Endothelial cell of umbilical vein (primary cell): ENCODE results near the gene KCNC1. TPM values are rescaled to one million over a fixed set of nuclear protein-coding genes. Genes with fewer than 3 reads are reported as not detected.

ENCODE experiments used
- BruUV-seq: library from RNA; stranded (reverse); fragments of 400-500 nt; replicated peaks from 2 replicates; lab custom pipeline; 2021; lab: Mats Ljungman, UMichigan
- CTCF ChIA-PET: fragments of 300-600, 350-600 bp; sonication (Branson Sonifier 250); formaldehyde crosslinking; loops from one replicate; lab custom pipeline; 2021; ENCODE audit warnings: antibody characterized with exemption, inconsistent platforms; lab: Charles Lee
- POLR2A ChIA-PET: fragments of 300-600, 350-600 bp; sonication (Branson Sonifier 250); formaldehyde crosslinking; loops from one replicate; lab custom pipeline; 2021; ENCODE audit warnings: antibody characterized with exemption, inconsistent platforms; lab: Charles Lee
- DNase-seq: peaks from one replicate; pipeline ENCODE4 v3.0.0-alpha.2; 2011; ENCODE audit warnings: low read depth, low spot score
- FAIRE-seq: peaks from 2 replicates; lab custom pipeline; 2011; peaks lifted over from hg19 to GRCh38; lab: Jason Lieb, UNC
- H2AFZ ChIP-seq: 2 replicates; pipeline ENCODE4 v1.6.0; 2012; ENCODE audit warnings: low read depth, low read length, control low read depth, inconsistent platforms
- H3K27ac ChIP-seq: 2 replicates; pipeline ENCODE4 v1.5.1; 2011; ENCODE audit warnings: low read depth, mild to moderate bottlenecking, control low read depth, low read length, moderate library complexity; ENCODE audit not compliant: insufficient read depth
- H3K27me3 ChIP-seq, 2 experiments: 2 replicates each; pipeline versions ENCODE4 v1.6.0 to v1.6.1; 2011; ENCODE audit warnings: low read length in 2 of 2, mixed read lengths in 1 of 2; ENCODE audit not compliant: control insufficient read depth in 2 of 2, insufficient read depth in 2 of 2
- H3K36me3 ChIP-seq, 2 experiments: 2 replicates in 1 of 2; 3 replicates in 1 of 2; pipeline ENCODE4 v1.5.1; 2011; ENCODE audit warnings: low read length in 2 of 2, mild to moderate bottlenecking in 1 of 2, moderate library complexity in 1 of 2; ENCODE audit not compliant: control insufficient read depth in 2 of 2, insufficient read depth in 2 of 2; ENCODE audit errors: extremely low read depth in 1 of 2
- H3K4me1 ChIP-seq: 3 replicates; pipeline ENCODE4 v1.5.1; 2011; ENCODE audit warnings: mild to moderate bottlenecking, low read length; ENCODE audit not compliant: control insufficient read depth, insufficient read depth; ENCODE audit errors: extremely low read depth
- H3K4me2 ChIP-seq: 2 replicates; pipeline ENCODE4 v1.6.1; 2011; ENCODE audit warnings: low read length, control low read depth, mixed read lengths; ENCODE audit not compliant: insufficient read depth
- H3K4me3 ChIP-seq, 3 experiments: fragments of 200-600 bp in 1 of 3; sonication (generic), shearing (Covaris generic) in 1 of 3; replicated peaks in 1 of 3; 2 replicates each; pipeline ENCODE4 v1.5.1; 2011 to 2016; ENCODE audit warnings: control low read depth in 3 of 3, low read length in 3 of 3, mild to moderate bottlenecking in 2 of 3, inconsistent platforms in 1 of 3, low read depth in 1 of 3, moderate library complexity in 1 of 3; ENCODE audit not compliant: insufficient read depth in 1 of 3
- H3K79me2 ChIP-seq: 2 replicates; pipeline ENCODE4 v1.6.0; 2012; ENCODE audit warnings: low read length, inconsistent platforms; ENCODE audit not compliant: control insufficient read depth, insufficient read depth
- H3K9ac ChIP-seq: replicated peaks from 2 replicates; pipeline ENCODE3; 2011; ENCODE audit warnings: low read length, control low read depth; ENCODE audit not compliant: insufficient read depth; ENCODE audit errors: extremely low read depth
- H3K9me1 ChIP-seq: replicated peaks from 3 replicates; pipeline ENCODE4 v1.6.0; 2011; ENCODE audit warnings: mild to moderate bottlenecking, low read length; ENCODE audit not compliant: control insufficient read depth, insufficient read depth; ENCODE audit errors: extremely low read depth
- H3K9me3 ChIP-seq: replicated peaks from 2 replicates; pipeline ENCODE4 v1.5.1; 2012; ENCODE audit warnings: low read length, inconsistent platforms; ENCODE audit not compliant: control insufficient read depth, insufficient read depth
- H4K20me1 ChIP-seq: replicated peaks from 2 replicates; pipeline ENCODE3; 2011; ENCODE audit warnings: mild to moderate bottlenecking, low read length; ENCODE audit not compliant: control insufficient read depth, insufficient read depth; ENCODE audit errors: extremely low read depth
- EZH2 ChIP-seq: IDR thresholded peaks from 2 replicates; pipeline ENCODE4 v1.6.1; 2012; ENCODE audit warnings: borderline replicate concordance, low read depth, mild to moderate bottlenecking, moderate library complexity, low read length, inconsistent platforms; ENCODE audit not compliant: severe bottlenecking
- FOS ChIP-seq: IDR thresholded peaks from 2 replicates; pipeline ENCODE4 v1.6.1; 2011; ENCODE audit warnings: mild to moderate bottlenecking, low read length, moderate library complexity, borderline replicate concordance; ENCODE audit not compliant: insufficient read depth
- GATA2 ChIP-seq: IDR thresholded peaks from 2 replicates; pipeline ENCODE4 v1.7.0; 2011; ENCODE audit warnings: low read depth, mild to moderate bottlenecking, moderate library complexity, mixed read lengths, low read length; ENCODE audit not compliant: insufficient read length, insufficient read depth
- JUN ChIP-seq: IDR thresholded peaks from 2 replicates; pipeline ENCODE4 v1.6.1; 2011; ENCODE audit warnings: borderline replicate concordance, low read depth; ENCODE audit not compliant: insufficient read length, insufficient read depth
- MYC ChIP-seq: IDR thresholded peaks from one replicate; pipeline ENCODE4 v1.6.1; 2011; ENCODE audit warnings: mild to moderate bottlenecking, low read depth, low read length
- POLR2A ChIP-seq: IDR thresholded peaks from 2 replicates; pipeline ENCODE4 v1.6.1; 2012; ENCODE audit warnings: low read depth, mild to moderate bottlenecking, control low read depth, low read length
- POLR2AphosphoS5 ChIP-seq: IDR thresholded peaks from 2 replicates; pipeline ENCODE4 v1.6.1; 2012; ENCODE audit warnings: low read depth, mild to moderate bottlenecking, control low read depth, low read length, moderate library complexity; ENCODE audit not compliant: insufficient read depth
- dilution Hi-C: fragments of 300-500 bp; cut with MboI; formaldehyde crosslinking; loops from one replicate; pipeline ENCODE4 v1.15.0; 2019; ENCODE audit warnings: low sequenced_read_pairs; ENCODE audit not compliant: extremely low pct_ligation_motif_present
- intact Hi-C: fragments of 100-400 bp; cut with micrococcal nuclease; formaldehyde crosslinking; loops from one replicate; pipeline ENCODE4 v1.10.0; 2022
- polyA plus RNA-seq, 4 experiments: library from polyadenylated mRNA; depleted of rRNA in 3 of 4; stranded (reverse) in 3 of 4; unstranded in 1 of 4; fragments of >200 nt; gene quantifications; 2 replicates each; pipeline versions ENCODE4 v1.2.1 to v1.2.3, GENCODE V29; 2011 to 2012; ENCODE audit warnings: missing spikeins in 1 of 4
- total RNA-seq: library from RNA; stranded (reverse); gene quantifications from 2 replicates; pipeline ENCODE4 v1.2.3, GENCODE V29; 2021
- TF ChIP-seq, protein P1 (sequence below), 2 donors: IDR thresholded peaks; 1 replicate in 1 of 2; 2 replicates in 1 of 2; pipeline ENCODE4 v1.5.1; 2011; ENCODE audit warnings: low read length in 2 of 2, mild to moderate bottlenecking in 2 of 2, moderate library complexity in 2 of 2, control low read depth in 1 of 2, inconsistent platforms in 1 of 2, low read depth in 1 of 2; ENCODE audit not compliant: insufficient read depth in 1 of 2; ENCODE audit errors: extremely low read depth in 1 of 2
- TF ChIP-seq, protein P2 (sequence below): IDR thresholded peaks from 2 replicates; pipeline ENCODE4 v1.6.1; 2011; ENCODE audit not compliant: insufficient read depth, insufficient read length

The KCNC1 gene
- total and polyA plus RNA-seq, 2 donors (not counting 3 experiments of a cell fraction or from before 2014, with no cell fraction given) = not detected

DNA sequence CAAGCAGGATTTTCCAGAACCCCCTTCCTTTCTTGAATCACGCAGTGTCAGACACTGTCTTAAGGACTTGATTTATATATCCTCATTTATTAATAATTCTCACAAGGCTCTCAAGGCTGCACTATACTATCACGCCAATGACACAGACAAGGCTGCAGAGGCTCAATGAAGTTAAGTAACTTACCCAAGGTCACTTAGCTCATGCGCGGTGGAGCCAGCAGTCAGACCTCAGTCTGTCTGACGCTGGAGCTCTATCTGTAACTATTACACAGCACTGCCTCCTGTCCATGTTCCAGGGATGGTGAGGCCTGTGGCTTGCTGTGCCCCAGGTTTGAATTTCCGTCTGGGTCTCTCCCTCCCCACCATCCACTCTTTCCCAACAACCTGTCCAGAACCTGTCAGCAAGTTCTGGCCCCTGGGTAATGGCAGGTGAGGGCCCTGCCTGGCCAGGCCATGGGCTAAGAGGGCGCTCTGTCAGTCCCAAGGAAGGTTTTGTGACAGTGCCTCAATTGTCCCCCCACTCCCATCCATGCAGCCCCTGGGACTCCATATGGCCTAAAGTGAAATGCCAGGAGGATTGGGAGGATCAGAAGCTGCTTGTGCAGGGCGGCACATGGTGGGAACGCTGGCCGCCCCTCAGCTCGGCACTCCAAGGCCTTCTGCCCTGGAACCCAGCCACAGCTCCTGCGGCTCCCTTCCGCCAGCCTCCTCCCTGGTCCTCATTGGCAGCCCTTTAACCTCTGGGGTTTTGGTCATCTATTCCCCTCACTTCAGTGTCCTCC is 8.6 kb downstream of the KCNC1 start:
- CTCF ChIA-PET = interaction anchor here (1.3 to 1.9 kb wide), 3 partner anchors 12 to 236 kb away, joined by 4 to 12 read pairs (median 5); no protein-coding TSS in a partner anchor
- BruUV-seq = no TSS peak
- dilution Hi-C loops = no loop called here
- Histone ChIP-seq H3K27me3 (peaks cover 12 to 16% of the 10 kb centered on the region in 2 experiments), H3K27ac (no peak overlapping the region), H4K20me1 (no peaks in the 10 kb centered on the region), H3K79me2 (no peaks in the 10 kb centered on the region), H3K4me1 (no peaks in the 10 kb centered on the region), H3K9me1 (no peaks in the 10 kb centered on the region), H3K36me3 (no peaks in the 10 kb centered on the region), H3K4me3 (no peak overlapping the region), H2AFZ (no peak overlapping the region), H3K9me3 (no peaks in the 10 kb centered on the region), H3K9ac (no peak overlapping the region), H3K4me2 (no peak overlapping the region)
- intact Hi-C loops = no loop called here
- FAIRE-seq = no peak
- TF ChIP-seq GATA2 = no peak
- TF ChIP-seq FOS = no peak
- TF ChIP-seq, protein P1, sequence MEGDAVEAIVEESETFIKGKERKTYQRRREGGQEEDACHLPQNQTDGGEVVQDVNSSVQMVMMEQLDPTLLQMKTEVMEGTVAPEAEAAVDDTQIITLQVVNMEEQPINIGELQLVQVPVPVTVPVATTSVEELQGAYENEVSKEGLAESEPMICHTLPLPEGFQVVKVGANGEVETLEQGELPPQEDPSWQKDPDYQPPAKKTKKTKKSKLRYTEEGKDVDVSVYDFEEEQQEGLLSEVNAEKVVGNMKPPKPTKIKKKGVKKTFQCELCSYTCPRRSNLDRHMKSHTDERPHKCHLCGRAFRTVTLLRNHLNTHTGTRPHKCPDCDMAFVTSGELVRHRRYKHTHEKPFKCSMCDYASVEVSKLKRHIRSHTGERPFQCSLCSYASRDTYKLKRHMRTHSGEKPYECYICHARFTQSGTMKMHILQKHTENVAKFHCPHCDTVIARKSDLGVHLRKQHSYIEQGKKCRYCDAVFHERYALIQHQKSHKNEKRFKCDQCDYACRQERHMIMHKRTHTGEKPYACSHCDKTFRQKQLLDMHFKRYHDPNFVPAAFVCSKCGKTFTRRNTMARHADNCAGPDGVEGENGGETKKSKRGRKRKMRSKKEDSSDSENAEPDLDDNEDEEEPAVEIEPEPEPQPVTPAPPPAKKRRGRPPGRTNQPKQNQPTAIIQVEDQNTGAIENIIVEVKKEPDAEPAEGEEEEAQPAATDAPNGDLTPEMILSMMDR (IDR thresholded peaks at IDR 0.05; ENCODE audit: extremely low read depth in 1 of 2, insufficient read depth in 1 of 2, low read depth in 1 of 2, low read length in 2 of 2) = no peak
- no peak for TF ChIP-seq MYC
- DNase-seq = no peak
- POLR2A ChIA-PET = no interaction called here

DNA sequence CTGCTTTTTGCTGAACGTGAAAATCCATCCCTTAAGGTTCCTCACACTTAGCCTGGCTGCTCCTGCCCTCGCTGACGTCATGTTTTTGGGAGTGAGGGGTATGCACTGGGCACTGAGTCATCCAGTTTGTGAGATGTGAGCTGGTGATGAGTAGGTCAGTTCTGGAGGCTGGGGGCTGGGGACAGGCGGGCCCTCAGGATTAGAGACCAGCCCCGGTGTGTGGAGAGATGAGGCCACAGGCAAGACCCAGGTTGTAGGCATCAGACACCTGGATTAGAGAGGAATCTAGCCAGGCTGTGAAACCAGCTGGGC is 9.2 kb downstream of the KCNC1 start:
- Histone ChIP-seq H3K9me1 (no peaks in the 10 kb centered on the region), H3K79me2 (no peaks in the 10 kb centered on the region), H3K9ac (no peak overlapping the region), H3K9me3 (no peaks in the 10 kb centered on the region), H3K4me2 (no peak overlapping the region), H3K27ac (no peak overlapping the region), H2AFZ (no peak overlapping the region), H4K20me1 (no peaks in the 10 kb centered on the region), H3K36me3 (no peaks in the 10 kb centered on the region), H3K4me1 (no peaks in the 10 kb centered on the region), H3K4me3 (no peak overlapping the region), H3K27me3 (peaks cover 8 to 12% of the 10 kb centered on the region in 2 experiments)
- DNase-seq = no peak
- ChIA-PET POLR2A (no interaction called here), CTCF (interaction anchor here (1.3 to 1.9 kb wide), 2 partner anchors 13 to 235 kb away, joined by 4 to 12 read pairs; no protein-coding TSS in a partner anchor)
- dilution Hi-C loops (no loop called here), intact Hi-C loops (no loop called here)
- FAIRE-seq = no peak
- no TSS peak for BruUV-seq
- no peak for TF ChIP-seq POLR2A
- no peak for TF ChIP-seq MYC
- no peak for TF ChIP-seq JUN
- TF ChIP-seq, protein P1 (IDR thresholded peaks at IDR 0.05; ENCODE audit: extremely low read depth in 1 of 2, insufficient read depth in 1 of 2, low read depth in 1 of 2, low read length in 2 of 2) = no peak
- no peak for TF ChIP-seq POLR2AphosphoS5
- no peak for TF ChIP-seq GATA2
- TF ChIP-seq, protein P2, sequence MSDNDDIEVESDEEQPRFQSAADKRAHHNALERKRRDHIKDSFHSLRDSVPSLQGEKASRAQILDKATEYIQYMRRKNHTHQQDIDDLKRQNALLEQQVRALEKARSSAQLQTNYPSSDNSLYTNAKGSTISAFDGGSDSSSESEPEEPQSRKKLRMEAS = no peak
- no peak for TF ChIP-seq FOS
- no peak for TF ChIP-seq EZH2
